Measurements from ENCODE around the gene CNTN3. TPM values are rescaled to one million over a fixed set of nuclear protein-coding genes. Genes with fewer than 3 reads are reported as not detected.

CNTN3 gene
- total RNA-seq, result under 0.01 TPM in 1 of 2 replicates, not detected in the other

- DNase-seq (ENCODE audit: low read depth in 2 of 2), result no peak
Measured at GRCh38 chr3:74614107-74614967, at the start of gene CNTN3. CNTN3 (minus strand) TSS chr3:74614659; CDS start chr3:74521112, 93,547 bp downstream.

GRCh38 chr3:74663178-74663577 lies 48.7 kb upstream of the CNTN3 start:
- no peak for DNase-seq (ENCODE audit: low read depth in 2 of 2)

DNA sequence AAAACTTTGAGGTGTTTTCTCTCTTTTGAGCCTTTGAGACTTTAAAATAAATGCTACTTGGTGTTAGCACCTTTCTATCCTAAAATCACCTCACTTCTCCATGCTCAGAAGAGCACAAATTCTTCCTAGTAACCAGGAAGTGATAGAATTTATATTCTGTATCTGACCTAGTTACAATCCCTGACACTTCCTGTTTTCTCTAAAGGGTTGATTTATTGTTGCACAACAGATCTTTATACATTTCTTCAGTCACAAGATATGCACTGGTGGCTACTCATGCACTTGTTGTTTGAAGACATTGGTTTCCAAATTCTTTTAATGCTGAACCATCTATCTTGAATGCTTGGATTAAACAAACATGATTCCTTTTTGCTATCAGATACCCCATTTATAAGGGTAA lies 47.2 kb upstream of the CNTN3 start:
- no peak for DNase-seq (ENCODE audit: low read depth in 2 of 2)

- DNase-seq (ENCODE audit: low read depth in 2 of 2), result no peak
Measured at GRCh38 chr3:74651885-74652284, 37.4 kb upstream of the CNTN3 start.

GRCh38 chr3:74651292-74651691 lies 36.8 kb upstream of the CNTN3 start:
- no peak for DNase-seq (ENCODE audit: low read depth in 2 of 2)

GRCh38 chr3:74648107-74648506 lies 33.6 kb upstream of the CNTN3 start:
- DNase-seq (ENCODE audit: low read depth in 2 of 2), result no peak

GRCh38 chr3:74646094-74646493 lies 31.6 kb upstream of the CNTN3 start:
- no peak for DNase-seq (ENCODE audit: low read depth in 2 of 2)

GRCh38 chr3:74643636-74644035 lies 29.2 kb upstream of the CNTN3 start:
- no peak for DNase-seq (ENCODE audit: low read depth in 2 of 2)

DNA sequence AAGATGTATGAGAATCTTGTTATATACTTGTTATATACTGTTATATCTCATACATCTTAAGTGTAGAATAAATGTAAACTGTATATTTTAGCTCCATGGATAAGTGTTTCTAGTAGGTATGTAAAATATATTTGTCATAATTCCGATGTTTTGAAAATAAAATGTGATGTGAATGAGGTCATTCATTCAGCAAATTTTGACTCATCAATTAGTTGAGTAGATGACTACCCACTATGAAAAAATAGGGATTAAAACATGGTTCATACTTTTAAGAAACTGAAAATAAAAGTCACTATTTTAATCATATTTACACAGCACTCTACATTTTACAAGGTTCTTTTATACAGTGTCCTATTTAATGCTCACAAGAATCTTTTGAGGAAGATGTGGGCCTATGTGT lies 28.4 kb upstream of the CNTN3 start:
- no peak for DNase-seq (ENCODE audit: low read depth in 2 of 2)

DNA sequence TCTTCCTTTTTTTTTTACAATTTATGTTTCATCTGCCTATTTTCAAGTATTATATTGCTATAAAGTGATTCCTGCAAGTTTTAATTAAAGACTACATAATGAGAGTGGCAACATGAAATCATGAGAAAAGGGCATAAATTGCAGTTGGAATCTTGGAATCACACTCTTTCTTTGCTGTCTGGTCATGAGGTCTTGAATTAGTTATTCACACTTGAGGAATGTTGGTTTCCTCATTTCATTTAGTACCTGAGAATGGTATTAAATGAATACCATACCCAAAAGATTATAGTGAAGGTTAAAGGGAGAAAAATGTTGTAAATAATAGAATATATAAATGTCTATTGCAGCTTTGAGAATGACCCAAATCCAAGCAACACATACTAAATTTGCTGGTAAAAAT lies 25.8 kb upstream of the CNTN3 start:
- no peak for DNase-seq (ENCODE audit: low read depth in 2 of 2)

GRCh38 chr3:74639681-74640080 lies 25.2 kb upstream of the CNTN3 start:
- DNase-seq (ENCODE audit: low read depth in 2 of 2), result no peak

- no peak for DNase-seq (ENCODE audit: low read depth in 2 of 2)
Measured at GRCh38 chr3:74636981-74637380, 22.5 kb upstream of the CNTN3 start.

DNA sequence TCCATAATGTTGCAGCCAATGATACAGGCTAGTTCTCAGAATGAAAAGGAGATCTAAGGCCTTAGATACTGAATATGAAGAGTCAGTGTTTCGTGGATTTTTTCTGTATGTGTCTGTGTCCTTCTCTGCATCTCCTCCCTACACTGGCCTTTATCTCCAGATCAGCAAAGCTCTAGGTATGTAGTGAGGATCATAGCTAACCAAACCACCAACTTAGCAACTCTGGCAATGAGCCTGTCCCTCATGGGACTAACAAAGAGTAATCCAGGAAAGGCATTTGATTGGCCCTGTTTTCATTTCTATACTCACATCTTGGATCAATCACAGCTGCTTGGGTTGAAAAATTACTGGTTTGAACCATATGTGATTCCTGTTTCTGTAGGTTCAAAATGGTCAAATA lies 18.6 kb upstream of the CNTN3 start:
- no peak for DNase-seq (ENCODE audit: low read depth in 2 of 2)

DNA sequence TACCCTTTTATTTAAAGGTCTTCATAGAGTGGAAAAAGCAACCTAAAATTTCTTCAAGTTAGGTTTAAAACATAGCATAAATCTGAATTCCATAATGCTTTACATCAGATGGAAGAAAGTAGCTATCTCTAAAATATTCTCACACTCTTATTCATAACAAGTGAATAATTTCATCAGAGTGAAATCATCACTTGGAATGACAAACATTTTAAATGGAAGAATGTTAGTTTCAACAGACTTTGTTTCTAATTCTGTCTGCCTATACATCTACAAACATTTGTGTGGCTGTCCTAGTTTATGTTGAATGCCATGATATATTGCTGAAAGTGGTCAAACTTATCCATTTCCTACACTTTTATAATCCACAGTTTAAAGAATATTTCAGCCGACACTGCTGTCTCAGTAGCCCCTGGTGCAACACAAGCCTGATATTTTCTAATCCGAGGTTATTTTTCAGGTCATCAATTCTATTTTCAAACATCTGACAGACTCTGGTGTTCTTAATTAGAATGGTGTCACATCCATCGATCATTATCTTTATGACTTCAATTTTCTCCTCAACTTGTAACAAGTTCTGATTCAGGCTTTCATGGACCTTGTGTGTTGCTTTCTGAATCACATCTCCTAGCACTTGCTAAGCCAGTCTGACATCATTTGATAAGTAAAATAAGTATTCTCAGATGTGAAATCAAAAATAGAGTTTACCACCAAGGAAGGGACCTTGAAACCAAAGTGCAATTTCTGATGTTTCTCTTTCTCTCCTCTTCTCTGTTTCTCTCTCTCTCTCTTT lies 17.1 kb upstream of the CNTN3 start:
- DNase-seq (ENCODE audit: low read depth in 2 of 2), result no peak

GRCh38 chr3:74630602-74631001 lies 16.1 kb upstream of the CNTN3 start:
- no peak for DNase-seq (ENCODE audit: low read depth in 2 of 2)

- DNase-seq (ENCODE audit: low read depth in 2 of 2), result no peak
Measured at GRCh38 chr3:74626011-74626410, 11.6 kb upstream of the CNTN3 start.

DNA sequence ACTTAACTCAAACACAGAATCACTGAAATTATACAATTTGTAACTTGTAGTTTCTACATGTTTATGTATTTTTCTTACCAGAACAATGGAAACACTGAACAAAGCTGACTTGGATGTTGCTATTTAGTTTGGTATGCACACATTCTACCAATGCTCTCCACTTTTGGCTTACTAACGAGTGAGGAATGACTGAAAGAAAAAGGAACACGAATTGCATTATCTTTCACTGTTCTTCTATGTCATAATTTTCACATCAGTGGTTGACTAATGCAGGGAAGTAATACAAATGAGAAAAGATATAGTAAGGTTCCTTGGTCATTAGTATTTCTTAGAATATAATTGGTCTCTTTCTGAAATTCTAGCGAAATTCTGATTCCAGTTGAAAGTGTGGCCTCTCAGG lies 9.8 kb upstream of the CNTN3 start:
- DNase-seq (ENCODE audit: low read depth in 2 of 2), result no peak

GRCh38 chr3:74623261-74623836 lies 8.9 kb upstream of the CNTN3 start:
- no peak for DNase-seq (ENCODE audit: low read depth in 2 of 2)

DNA sequence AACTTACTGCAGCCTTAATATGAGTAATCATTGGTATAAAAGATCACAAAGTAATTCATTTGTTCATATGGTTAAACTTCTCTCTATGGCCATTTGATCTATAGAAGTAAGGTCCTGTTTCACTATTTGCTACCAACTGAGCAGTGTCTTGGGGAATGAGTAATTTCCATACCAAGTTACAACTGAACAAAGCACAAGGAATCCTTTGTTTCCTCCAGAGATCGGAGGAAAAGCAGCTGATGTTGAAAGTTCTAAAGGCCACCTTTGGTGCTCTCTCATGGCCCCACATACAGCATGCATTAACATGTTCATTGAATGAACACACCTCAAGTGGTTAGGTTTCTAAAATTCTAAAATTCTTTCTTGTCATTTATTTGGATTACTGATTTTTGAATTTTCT lies 7.1 kb upstream of the CNTN3 start:
- no peak for DNase-seq (ENCODE audit: low read depth in 2 of 2)

GRCh38 chr3:74617776-74618175 lies 3.3 kb upstream of the CNTN3 start:
- DNase-seq (ENCODE audit: low read depth in 2 of 2), result no peak

- no peak for DNase-seq (ENCODE audit: low read depth in 2 of 2)
Measured at GRCh38 chr3:74613521-74614106, 845 bp downstream of the CNTN3 start.

DNA sequence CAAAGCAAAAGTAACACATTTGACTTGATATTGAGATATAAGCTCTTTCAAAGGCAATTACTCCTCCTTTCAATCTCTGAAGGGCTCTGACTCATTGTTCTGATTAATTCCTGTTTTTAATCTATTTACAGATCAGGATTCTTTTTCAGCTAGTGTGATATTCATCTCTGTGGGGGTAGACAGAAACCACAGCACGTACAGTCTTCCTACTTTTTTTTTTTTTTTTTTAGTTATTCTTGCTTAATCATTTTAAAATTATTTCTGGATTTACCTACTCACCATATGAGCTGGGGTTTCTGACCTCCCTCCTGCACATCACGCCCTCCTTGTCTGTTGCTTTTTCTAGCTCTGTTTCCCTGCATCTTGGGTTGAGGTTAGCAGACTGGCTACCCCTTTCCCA lies 1.4 kb downstream of the CNTN3 start:
- DNase-seq (ENCODE audit: low read depth in 2 of 2), result no peak
